ENCODE results near the gene MSI2. TPM values are rescaled to one million over a fixed set of nuclear protein-coding genes. Genes with fewer than 3 reads are reported as not detected.

MSI2 gene
- total RNA-seq, 3 donors from 2014 or later, result 13.4 to 89.1 (median 71.1) TPM

DNA sequence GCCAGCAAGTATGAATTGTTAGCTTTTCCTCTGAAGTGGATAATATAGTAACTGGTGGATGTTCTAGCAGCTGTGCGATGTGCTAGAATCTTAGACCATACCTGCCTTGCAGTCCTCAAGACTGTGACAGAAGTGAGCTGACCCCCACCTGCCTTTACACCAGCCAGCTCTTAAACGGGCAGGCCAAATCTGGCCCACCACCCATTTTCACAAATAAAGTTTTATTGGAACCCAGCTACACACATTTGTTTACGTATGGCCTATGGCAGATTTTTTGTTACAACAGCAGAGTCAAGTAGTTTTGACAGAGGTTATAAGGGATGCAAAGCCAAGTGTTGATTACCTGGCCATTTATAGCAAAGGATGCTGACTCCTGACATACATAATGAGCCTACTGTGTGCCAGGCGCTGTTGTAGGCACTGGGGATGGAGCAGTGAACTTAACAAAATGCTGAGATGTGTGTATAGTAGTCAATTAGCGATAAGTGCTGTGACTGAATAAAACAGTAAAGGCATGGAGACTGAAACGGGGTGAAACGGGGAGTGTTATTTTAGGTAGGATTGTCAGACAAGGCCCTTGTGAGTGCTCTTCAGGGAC, 79.0 kb downstream of the MSI2 start:
- Histone ChIP-seq H3K4me3 (no peak overlapping the region), H3K27ac (no peak overlapping the region), H3K27me3 (no peaks in the 10 kb centered on the region), H3K36me3 (no peaks in the 10 kb centered on the region), H3K4me1 (no peaks in the 10 kb centered on the region), H3K9me3 (no peaks in the 10 kb centered on the region)
- TF ChIP-seq POLR2A (IDR thresholded peaks at IDR 0.05), result no peak
- TF ChIP-seq, protein P1, sequence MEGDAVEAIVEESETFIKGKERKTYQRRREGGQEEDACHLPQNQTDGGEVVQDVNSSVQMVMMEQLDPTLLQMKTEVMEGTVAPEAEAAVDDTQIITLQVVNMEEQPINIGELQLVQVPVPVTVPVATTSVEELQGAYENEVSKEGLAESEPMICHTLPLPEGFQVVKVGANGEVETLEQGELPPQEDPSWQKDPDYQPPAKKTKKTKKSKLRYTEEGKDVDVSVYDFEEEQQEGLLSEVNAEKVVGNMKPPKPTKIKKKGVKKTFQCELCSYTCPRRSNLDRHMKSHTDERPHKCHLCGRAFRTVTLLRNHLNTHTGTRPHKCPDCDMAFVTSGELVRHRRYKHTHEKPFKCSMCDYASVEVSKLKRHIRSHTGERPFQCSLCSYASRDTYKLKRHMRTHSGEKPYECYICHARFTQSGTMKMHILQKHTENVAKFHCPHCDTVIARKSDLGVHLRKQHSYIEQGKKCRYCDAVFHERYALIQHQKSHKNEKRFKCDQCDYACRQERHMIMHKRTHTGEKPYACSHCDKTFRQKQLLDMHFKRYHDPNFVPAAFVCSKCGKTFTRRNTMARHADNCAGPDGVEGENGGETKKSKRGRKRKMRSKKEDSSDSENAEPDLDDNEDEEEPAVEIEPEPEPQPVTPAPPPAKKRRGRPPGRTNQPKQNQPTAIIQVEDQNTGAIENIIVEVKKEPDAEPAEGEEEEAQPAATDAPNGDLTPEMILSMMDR (IDR thresholded peaks at IDR 0.05), result no peak
- no peak for TF ChIP-seq POLR2AphosphoS5 (IDR thresholded peaks at IDR 0.05)
- intact Hi-C loops (cut with DNase I; ENCODE audit: low total_unique reads), result no loop called here
- DNase-seq (ENCODE audit: low spot score in 2 of 2), result no peak

DNA sequence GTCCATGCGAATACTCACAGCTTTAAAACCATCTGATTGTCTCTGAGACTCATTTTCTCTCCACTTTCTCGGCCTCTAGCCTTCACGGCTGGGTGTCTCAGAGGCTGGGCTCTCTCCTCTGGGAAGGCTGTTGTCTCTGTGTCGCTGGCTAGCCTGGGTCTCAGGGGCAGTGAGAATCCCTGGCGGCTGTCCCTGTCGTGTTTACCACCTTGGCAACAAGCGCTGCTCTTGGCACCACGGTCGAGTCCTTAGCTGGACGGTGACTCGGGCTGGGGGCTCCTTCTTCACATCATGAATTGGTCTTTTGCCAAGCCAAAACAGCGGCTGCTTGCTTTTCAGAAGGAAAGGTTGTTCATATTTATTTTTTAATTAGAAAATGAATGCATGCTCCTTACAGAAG, 81.1 kb downstream of the MSI2 start:
- intact Hi-C loops (cut with DNase I; ENCODE audit: low total_unique reads), result no loop called here
- Histone ChIP-seq H3K9me3 (no peaks in the 10 kb centered on the region), H3K36me3 (no peaks in the 10 kb centered on the region), H3K4me1 (no peaks in the 10 kb centered on the region), H3K27me3 (no peaks in the 10 kb centered on the region), H3K27ac (no peak overlapping the region), H3K4me3 (no peak overlapping the region)
- peak in 1 of 2 donors; percentile 76 for DNase-seq (ENCODE audit: low spot score in 2 of 2)
- TF ChIP-seq POLR2A (IDR thresholded peaks at IDR 0.05) (no peak), POLR2AphosphoS5 (IDR thresholded peaks at IDR 0.05) (no peak)
- TF ChIP-seq, protein P1 (IDR thresholded peaks at IDR 0.05), result no peak

DNA sequence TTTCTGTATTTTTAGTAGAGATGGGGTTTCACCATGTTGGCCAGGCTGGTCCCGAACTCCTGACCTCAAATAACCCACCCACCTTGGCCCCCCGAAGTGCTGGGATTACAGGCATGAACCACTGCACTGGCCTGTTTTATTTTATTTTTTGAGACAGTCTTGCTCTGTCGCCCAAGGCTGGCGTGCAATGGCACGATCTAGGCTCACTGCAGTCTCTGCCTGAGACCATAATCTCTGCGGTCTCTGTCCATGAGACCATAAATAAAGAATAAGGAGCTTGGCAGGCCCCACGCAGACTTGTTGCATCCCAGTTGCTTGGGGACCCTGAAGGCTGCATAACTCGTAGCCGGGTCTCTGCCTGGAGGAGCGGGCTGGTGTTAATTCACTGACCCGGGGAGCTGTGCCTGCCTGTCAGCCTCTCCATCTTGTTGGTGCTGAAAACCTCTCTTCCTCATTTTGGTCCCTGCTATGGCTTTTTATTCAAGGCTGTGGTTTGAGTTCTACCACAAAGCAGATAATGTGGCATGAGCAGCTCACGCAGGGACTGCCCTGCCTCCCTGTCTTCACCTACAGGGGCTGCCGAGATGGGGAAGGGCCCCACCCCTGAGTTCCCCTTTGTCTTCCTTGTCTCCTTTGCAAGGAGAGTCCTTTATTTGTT, 82.1 kb downstream of the MSI2 start:
- Histone ChIP-seq H3K9me3 (no peaks in the 10 kb centered on the region), H3K4me1 (no peaks in the 10 kb centered on the region), H3K27me3 (no peaks in the 10 kb centered on the region), H3K36me3 (no peaks in the 10 kb centered on the region), H3K4me3 (no peak overlapping the region), H3K27ac (no peak overlapping the region)
- intact Hi-C loops (cut with DNase I; ENCODE audit: low total_unique reads), result no loop called here
- TF ChIP-seq, protein P1 (IDR thresholded peaks at IDR 0.05), result no peak
- TF ChIP-seq POLR2A (IDR thresholded peaks at IDR 0.05) (no peak), POLR2AphosphoS5 (IDR thresholded peaks at IDR 0.05) (no peak)
- no peak for DNase-seq (ENCODE audit: low spot score in 2 of 2)

DNA sequence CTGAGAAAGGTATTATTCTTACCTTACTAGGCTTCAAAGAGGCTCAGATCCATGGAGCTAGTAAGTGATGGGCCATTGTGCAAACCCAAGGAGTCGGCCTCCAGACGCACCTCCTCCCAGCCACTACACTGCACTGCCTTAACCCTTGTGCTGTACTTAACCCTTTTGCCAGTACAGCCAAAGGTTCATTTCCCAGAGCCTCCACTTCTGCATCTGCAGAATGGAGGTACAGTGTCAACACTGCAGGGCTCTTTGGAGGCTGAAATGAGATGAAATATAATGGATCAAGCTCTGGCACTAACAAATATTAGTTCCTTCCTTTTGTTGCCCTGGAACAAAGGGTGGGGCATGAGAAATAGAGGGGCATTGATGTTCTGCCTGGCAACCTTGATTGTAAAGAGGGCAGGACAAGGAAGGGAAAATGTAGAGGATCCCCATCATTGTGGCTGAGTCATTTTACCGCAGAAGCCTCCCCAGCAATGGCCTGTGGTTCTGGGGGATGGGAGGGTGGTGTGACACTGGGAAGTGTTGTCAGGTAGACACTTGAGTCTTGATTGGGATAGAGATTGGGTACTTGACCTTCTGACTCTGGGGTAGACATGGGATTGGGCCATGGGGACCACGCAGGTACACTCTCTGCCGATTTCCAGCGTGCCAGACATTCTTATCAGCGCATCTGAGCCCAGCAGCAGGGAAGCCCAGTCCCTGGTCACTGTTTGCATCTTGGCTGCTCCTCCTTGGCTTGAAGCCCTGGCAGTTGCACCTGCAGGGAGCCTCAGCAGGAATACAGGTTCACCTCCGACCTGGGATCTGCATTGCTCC, 84.0 kb downstream of the MSI2 start:
- H3K27me3 ChIP-seq, result no peaks in the 10 kb centered on the region
- no peak overlapping the region for H3K4me3 ChIP-seq
- no peak for TF ChIP-seq POLR2A (IDR thresholded peaks at IDR 0.05)
- TF ChIP-seq, protein P1 (IDR thresholded peaks at IDR 0.05), result no peak
- TF ChIP-seq POLR2AphosphoS5 (IDR thresholded peaks at IDR 0.05), result no peak
- intact Hi-C loops (cut with DNase I; ENCODE audit: low total_unique reads), result no loop called here
- H3K36me3 ChIP-seq, result no peaks in the 10 kb centered on the region
- H3K27ac ChIP-seq, result no peak overlapping the region
- no peaks in the 10 kb centered on the region for H3K9me3 ChIP-seq
- peak in 1 of 2 donors; percentile 70 for DNase-seq (ENCODE audit: low spot score in 2 of 2)
- no peaks in the 10 kb centered on the region for H3K4me1 ChIP-seq
